ENCODE measurements around the gene ICE2.

ICE2 gene

DNA sequence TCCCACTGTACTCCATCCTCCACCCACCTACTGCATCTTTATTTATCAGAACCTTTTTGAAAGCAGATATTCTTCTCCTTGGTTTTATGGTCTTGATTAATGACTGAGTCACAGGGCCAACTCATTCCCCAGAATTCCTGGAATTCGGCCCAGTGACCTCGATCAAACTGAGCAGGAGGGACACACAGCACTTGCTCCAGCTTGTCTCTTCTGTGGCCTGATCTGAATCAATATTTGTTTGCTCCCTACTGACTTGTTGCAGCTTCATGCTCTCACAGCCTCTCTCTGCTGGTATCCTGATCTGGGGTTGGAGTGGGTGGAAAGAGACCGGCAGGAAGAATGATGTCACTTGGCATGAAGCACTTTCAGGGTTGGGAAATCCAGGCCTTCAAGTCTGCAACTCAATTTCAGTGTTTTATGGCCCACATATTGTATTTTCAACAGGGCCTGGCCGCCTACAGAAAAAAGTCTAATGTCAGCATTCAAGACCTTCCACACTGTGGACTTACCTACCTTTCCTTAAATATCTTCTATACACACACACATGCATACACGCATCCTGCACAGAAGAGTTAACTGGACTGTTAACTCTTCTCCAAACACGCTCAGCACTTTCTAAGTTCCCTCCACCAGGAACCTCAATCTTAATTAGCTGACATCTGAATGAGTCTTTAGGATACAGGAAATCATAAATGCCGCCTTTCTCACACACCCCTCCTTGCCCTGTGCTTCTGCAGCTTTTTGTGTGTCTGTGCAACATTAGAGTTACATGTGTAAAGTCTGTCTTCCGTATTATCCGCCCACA is 85.8 kb downstream of the ICE2 start (continued):
- peak; percentile 68 for TF ChIP-seq ISL1 (CRISPR knock-in tag; IDR thresholded peaks at IDR 0.05)

DNA sequence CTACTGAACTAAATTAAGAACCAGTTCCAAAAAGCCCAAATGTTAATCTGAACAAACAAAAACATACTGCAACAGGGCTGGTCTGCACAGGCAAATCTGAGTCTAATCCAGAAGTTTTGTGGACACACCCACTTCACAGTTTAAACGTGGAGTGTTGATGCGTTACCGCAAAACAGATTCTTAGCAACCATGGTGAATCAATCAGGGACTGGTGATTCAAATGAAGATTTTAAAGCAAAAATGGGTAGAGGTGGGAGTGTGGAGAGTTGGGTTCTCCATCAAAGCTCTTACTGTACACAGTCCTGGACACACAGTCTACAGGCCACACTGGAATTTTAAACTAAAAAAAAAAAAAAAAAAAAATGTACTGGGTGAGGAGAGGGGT is 86.3 kb downstream of the ICE2 start:
- no peak for TF ChIP-seq ZNF70 (CRISPR knock-in tag; IDR thresholded peaks at IDR 0.05)
- 0 out of 2 replicates have a peak, but pooled peaks have one; percentile 27 for TF ChIP-seq TOX (CRISPR knock-in tag; IDR thresholded peaks at IDR 0.05; ENCODE audit: borderline replicate concordance)
- 0 out of 2 replicates have a peak, but pooled peaks have one; percentile 35 for TF ChIP-seq ESRRG (CRISPR knock-in tag; IDR thresholded peaks at IDR 0.05)
- TF ChIP-seq, protein P1, sequence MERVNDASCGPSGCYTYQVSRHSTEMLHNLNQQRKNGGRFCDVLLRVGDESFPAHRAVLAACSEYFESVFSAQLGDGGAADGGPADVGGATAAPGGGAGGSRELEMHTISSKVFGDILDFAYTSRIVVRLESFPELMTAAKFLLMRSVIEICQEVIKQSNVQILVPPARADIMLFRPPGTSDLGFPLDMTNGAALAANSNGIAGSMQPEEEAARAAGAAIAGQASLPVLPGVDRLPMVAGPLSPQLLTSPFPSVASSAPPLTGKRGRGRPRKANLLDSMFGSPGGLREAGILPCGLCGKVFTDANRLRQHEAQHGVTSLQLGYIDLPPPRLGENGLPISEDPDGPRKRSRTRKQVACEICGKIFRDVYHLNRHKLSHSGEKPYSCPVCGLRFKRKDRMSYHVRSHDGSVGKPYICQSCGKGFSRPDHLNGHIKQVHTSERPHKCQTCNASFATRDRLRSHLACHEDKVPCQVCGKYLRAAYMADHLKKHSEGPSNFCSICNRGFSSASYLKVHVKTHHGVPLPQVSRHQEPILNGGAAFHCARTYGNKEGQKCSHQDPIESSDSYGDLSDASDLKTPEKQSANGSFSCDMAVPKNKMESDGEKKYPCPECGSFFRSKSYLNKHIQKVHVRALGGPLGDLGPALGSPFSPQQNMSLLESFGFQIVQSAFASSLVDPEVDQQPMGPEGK (CRISPR knock-in tag; IDR thresholded peaks at IDR 0.05; ENCODE audit: borderline replicate concordance), result 0 out of 2 replicates have a peak, but pooled peaks have one; percentile 41
- ATAC-seq, result peak; percentile 18

- ATAC-seq, result no peak
- TF ChIP-seq TCF4 (CRISPR knock-in tag; IDR thresholded peaks at IDR 0.05; ENCODE audit: borderline replicate concordance), result no peak
- TF ChIP-seq ZNF8 (CRISPR knock-in tag; IDR thresholded peaks at IDR 0.05), result no peak
Observed at GRCh38 chr15:60391722-60392315, 87.1 kb downstream of the ICE2 start.

GRCh38 chr15:60390871-60391501 is 88.0 kb downstream of the ICE2 start:
- TF ChIP-seq POU6F1 (CRISPR knock-in tag; IDR thresholded peaks at IDR 0.05; ENCODE audit: borderline replicate concordance, low read depth) (no peak), TCF4 (CRISPR knock-in tag; IDR thresholded peaks at IDR 0.05; ENCODE audit: borderline replicate concordance) (no peak), ZFP3 (CRISPR knock-in tag; IDR thresholded peaks at IDR 0.05) (0 out of 2 replicates have a peak, but pooled peaks have one; percentile 35), CSDC2 (CRISPR knock-in tag; IDR thresholded peaks at IDR 0.05) (no peak; the same call in 1 of the 2 replicates), ZNF8 (CRISPR knock-in tag; IDR thresholded peaks at IDR 0.05) (no peak), ESRRG (CRISPR knock-in tag; IDR thresholded peaks at IDR 0.05) (no peak), ZNF565 (CRISPR knock-in tag; conservative IDR thresholded peaks at IDR 0.05; ENCODE audit: low read depth) (no peak), RARB (CRISPR knock-in tag; IDR thresholded peaks at IDR 0.05) (peak; percentile 53; the same call in 1 of the 2 replicates), ZFP30 (CRISPR knock-in tag; IDR thresholded peaks at IDR 0.05) (0 out of 2 replicates have a peak, but pooled peaks have one; percentile 21), ARNTL (CRISPR knock-in tag; IDR thresholded peaks at IDR 0.05; ENCODE audit: borderline replicate concordance, low read depth) (no peak), GLIS3 (CRISPR knock-in tag; IDR thresholded peaks at IDR 0.05) (no peak), ZNF70 (CRISPR knock-in tag; IDR thresholded peaks at IDR 0.05) (peak; percentile 27; the same call in 1 of the 2 replicates)
- TF ChIP-seq, protein P2, sequence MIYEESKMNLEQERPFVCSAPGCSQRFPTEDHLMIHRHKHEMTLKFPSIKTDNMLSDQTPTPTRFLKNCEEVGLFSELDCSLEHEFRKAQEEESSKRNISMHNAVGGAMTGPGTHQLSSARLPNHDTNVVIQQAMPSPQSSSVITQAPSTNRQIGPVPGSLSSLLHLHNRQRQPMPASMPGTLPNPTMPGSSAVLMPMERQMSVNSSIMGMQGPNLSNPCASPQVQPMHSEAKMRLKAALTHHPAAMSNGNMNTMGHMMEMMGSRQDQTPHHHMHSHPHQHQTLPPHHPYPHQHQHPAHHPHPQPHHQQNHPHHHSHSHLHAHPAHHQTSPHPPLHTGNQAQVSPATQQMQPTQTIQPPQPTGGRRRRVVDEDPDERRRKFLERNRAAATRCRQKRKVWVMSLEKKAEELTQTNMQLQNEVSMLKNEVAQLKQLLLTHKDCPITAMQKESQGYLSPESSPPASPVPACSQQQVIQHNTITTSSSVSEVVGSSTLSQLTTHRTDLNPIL (CRISPR knock-in tag; IDR thresholded peaks at IDR 0.05; ENCODE audit: low read depth), result 0 out of 2 replicates have a peak, but pooled peaks have one; percentile 15
- TF ChIP-seq, protein P1 (CRISPR knock-in tag; IDR thresholded peaks at IDR 0.05; ENCODE audit: borderline replicate concordance), result no peak
- ATAC-seq, result peak; percentile 40

GRCh38 chr15:60390231-60390630 is 88.7 kb downstream of the ICE2 start:
- no peak for ATAC-seq
- TF ChIP-seq ZFP3 (CRISPR knock-in tag; IDR thresholded peaks at IDR 0.05) (no peak), ARNTL (CRISPR knock-in tag; IDR thresholded peaks at IDR 0.05; ENCODE audit: borderline replicate concordance, low read depth) (no peak), RARB (CRISPR knock-in tag; IDR thresholded peaks at IDR 0.05) (no peak), BACH2 (CRISPR knock-in tag; IDR thresholded peaks at IDR 0.05; ENCODE audit: borderline replicate concordance) (no peak), ZNF70 (CRISPR knock-in tag; IDR thresholded peaks at IDR 0.05) (no peak), ZNF565 (CRISPR knock-in tag; conservative IDR thresholded peaks at IDR 0.05; ENCODE audit: low read depth) (no peak), SNAI2 (CRISPR knock-in tag; IDR thresholded peaks at IDR 0.05) (no peak)
